Esophagus squamous epithelium (tissue), 5 donors: Measurements from ENCODE around the gene RASA3. TPM values are rescaled to one million over a fixed set of nuclear protein-coding genes. Genes with fewer than 3 reads are reported as not detected.
A peak's percentile ranks its signal among the peaks of the same experiment; 100 is the strongest.

ENCODE experiments used
- DNase-seq: peaks from one replicate; lab custom pipeline; 2025; lab: John Stamatoyannopoulos, UW
- H3K27ac ChIP-seq, 4 donors: fragments of 200-600 bp; sonication (generic); one replicate each; pipeline ENCODE4 v1.5.1; 2016 to 2019; ENCODE audit warnings: mild to moderate bottlenecking in 1 of 4
- H3K27me3 ChIP-seq, 4 donors: fragments of 200-600 bp; sonication (generic); 1 replicate in 3 of 4; 2 replicates in 1 of 4; pipeline versions ENCODE4 v1.5.1 to v1.6.0; 2017 to 2021; ENCODE audit warnings: antibody characterized with exemption in 1 of 4
- H3K36me3 ChIP-seq, 3 donors: fragments of 200-600 bp; sonication (generic); one replicate each; pipeline ENCODE4 v1.5.1; 2016 to 2019
- H3K4me1 ChIP-seq, 3 donors: fragments of 200-600 bp; sonication (generic); one replicate each; pipeline ENCODE4 v1.5.1; 2017 to 2019
- H3K4me3 ChIP-seq, 4 donors: fragments of 200-600 bp; sonication (generic); 1 replicate in 3 of 4; 2 replicates in 1 of 4; pipeline ENCODE4 v1.5.1; 2016 to 2019; ENCODE audit warnings: mild to moderate bottlenecking in 2 of 4, moderate library complexity in 1 of 4
- H3K9me3 ChIP-seq, 3 donors: fragments of 200-600 bp; sonication (generic); one replicate each; pipeline ENCODE4 v1.5.1; 2016 to 2019
- POLR2A ChIP-seq, 4 donors: fragments of 450-650 bp; IDR thresholded peaks; one replicate each; pipeline ENCODE4 v1.6.1; 2017; ENCODE audit warnings: antibody characterized with exemption in 4 of 4, mild to moderate bottlenecking in 4 of 4, moderate library complexity in 3 of 4
- WGBS, 2 donors: methylation state at CpG; one replicate each; pipeline ENCODE4 v1.1.5; 2018; 5-methylcytosine and 5-hydroxymethylcytosine counted together
- intact Hi-C: fragments of 100-400 bp; cut with DNase I; formaldehyde crosslinking; loops from one replicate; pipeline ENCODE4 v1.15.0; 2022
- total RNA-seq, 4 donors: library from RNA; depleted of rRNA; stranded (reverse); fragments of >200 nt; gene quantifications; one replicate each; pipeline ENCODE4 v1.1.0, GENCODE V29; 2016
- TF ChIP-seq, protein P1 (sequence below), 6 experiments: fragments of 450-650 bp in 4 of 6; fragments of 200-600 bp in 2 of 6; sonication (generic) in 2 of 6; IDR thresholded peaks; one replicate each; pipeline ENCODE4 v1.5.1; 2016 to 2019; ENCODE audit warnings: antibody characterized with exemption in 6 of 6, mild to moderate bottlenecking in 4 of 6, moderate library complexity in 4 of 6
- donor health status: DM: yes; HTN: yes; CAD: no.

Gene RASA3
- total RNA-seq, 4 donors from 2014 or later, result 1.4 to 8.8 (median 3.1) TPM

DNA sequence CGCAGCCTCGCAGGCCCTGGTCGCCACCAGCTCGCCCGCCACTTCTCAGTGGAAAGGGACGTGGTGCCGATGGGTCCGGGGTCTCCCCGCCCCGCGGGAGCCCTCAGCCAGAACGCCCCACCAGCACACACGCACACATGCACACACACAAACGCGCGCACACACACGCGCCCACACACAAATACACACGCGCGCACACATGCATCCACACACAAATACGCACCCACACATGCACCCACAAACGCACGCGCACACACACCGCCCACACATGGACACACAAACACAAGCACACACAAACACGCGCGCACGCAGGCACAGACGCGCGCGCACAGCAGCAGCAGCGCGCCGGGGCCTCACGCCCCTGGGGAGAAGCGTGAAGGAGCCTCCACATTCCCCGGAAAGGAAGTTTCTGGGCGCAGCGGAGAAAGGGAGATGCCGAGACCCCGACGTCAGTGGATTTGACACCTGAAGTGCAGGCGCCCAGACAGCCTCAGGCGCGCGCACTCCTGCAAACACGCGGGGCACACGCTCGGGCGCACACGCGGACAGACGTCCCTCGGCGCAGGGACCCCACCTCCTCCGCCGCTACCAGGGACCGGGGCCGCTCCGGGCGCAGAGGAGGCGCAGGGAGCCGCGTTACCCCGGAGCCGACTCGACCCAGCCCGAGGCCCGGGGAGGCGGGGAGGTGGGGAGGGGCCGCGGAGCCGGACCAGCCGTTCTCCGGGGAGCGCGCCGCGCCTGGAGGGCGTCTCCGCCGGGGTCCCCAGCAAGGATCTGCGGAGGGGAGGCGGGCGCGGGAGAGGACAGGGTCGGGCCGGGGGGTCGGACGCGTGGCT is 622 bp downstream of the RASA3 start:
- Histone ChIP-seq H3K27ac (peak overlapping the region; percentile 75 to 86 (median 84)), H3K27me3 (peaks cover 0 to 26% (median 0%) of the 10 kb centered on the region in 4 donors), H3K4me3 (peak overlapping the region; percentile 57 to 84 (median 74)), H3K4me1 (peaks cover 33 to 62% (median 34%) of the 10 kb centered on the region in 3 donors), H3K9me3 (no peaks in the 10 kb centered on the region), H3K36me3 (no peaks in the 10 kb centered on the region)
- DNase-seq, result no peak
- WGBS, 2 donors, result 0% methylated on average over 3 to 4 of the region's 95 CpGs
- intact Hi-C loops, result no loop called here
- TF ChIP-seq, protein P1, sequence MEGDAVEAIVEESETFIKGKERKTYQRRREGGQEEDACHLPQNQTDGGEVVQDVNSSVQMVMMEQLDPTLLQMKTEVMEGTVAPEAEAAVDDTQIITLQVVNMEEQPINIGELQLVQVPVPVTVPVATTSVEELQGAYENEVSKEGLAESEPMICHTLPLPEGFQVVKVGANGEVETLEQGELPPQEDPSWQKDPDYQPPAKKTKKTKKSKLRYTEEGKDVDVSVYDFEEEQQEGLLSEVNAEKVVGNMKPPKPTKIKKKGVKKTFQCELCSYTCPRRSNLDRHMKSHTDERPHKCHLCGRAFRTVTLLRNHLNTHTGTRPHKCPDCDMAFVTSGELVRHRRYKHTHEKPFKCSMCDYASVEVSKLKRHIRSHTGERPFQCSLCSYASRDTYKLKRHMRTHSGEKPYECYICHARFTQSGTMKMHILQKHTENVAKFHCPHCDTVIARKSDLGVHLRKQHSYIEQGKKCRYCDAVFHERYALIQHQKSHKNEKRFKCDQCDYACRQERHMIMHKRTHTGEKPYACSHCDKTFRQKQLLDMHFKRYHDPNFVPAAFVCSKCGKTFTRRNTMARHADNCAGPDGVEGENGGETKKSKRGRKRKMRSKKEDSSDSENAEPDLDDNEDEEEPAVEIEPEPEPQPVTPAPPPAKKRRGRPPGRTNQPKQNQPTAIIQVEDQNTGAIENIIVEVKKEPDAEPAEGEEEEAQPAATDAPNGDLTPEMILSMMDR (IDR thresholded peaks at IDR 0.05), result no peak
- no peak for TF ChIP-seq POLR2A (IDR thresholded peaks at IDR 0.05)

DNA sequence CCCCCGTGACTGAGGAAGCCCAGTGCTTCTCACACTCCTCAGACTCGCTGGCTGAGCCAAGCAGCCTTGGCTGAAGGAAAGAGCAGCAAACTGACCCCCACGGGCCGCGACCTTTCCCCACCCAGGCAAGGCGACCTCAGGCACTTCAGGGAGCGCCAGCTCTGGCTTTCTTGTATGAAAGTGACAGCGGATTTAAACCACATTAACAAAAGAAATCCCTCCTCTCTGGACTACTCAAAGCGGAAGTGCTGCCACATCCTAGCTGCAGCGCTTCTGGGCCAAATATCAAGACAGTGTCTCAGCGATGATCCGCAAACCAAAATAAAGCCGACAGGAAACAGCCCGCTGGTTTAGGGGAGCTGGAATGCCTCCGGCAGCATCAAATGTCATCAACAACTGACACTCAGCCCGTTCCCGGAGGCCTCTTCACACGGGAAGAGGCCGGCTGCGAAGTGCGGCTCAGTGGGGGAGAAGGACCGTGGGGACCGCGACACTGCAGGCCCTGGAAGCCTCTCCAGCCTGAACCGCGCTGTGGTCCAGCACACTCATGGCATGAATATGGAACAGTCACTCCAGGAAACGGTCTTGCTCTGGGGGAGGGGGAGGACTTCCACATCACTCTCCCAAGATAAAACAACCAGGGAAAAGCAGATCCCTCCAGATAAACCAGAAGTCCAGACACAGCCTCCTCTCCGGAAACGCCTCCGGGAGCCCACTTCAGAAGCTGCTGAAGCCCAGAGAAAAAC is 1.4 kb downstream of the RASA3 start:
- Histone ChIP-seq H3K27ac (peak overlapping the region; percentile 75 to 86 (median 84)), H3K9me3 (no peaks in the 10 kb centered on the region), H3K36me3 (no peaks in the 10 kb centered on the region), H3K27me3 (peaks cover 0 to 26% (median 0%) of the 10 kb centered on the region in 4 donors), H3K4me3 (peak overlapping the region; percentile 57 to 84 (median 74)), H3K4me1 (peaks cover 33 to 64% (median 34%) of the 10 kb centered on the region in 3 donors)
- DNase-seq, result no peak
- TF ChIP-seq, protein P1 (IDR thresholded peaks at IDR 0.05), result no peak
- peak in 1 of 4 donors; percentile 23 for TF ChIP-seq POLR2A (IDR thresholded peaks at IDR 0.05)
- WGBS, 2 donors, result 1 to 2% methylated on average over 8 to 16 of the region's 30 CpGs
- intact Hi-C loops, result no loop called here

DNA sequence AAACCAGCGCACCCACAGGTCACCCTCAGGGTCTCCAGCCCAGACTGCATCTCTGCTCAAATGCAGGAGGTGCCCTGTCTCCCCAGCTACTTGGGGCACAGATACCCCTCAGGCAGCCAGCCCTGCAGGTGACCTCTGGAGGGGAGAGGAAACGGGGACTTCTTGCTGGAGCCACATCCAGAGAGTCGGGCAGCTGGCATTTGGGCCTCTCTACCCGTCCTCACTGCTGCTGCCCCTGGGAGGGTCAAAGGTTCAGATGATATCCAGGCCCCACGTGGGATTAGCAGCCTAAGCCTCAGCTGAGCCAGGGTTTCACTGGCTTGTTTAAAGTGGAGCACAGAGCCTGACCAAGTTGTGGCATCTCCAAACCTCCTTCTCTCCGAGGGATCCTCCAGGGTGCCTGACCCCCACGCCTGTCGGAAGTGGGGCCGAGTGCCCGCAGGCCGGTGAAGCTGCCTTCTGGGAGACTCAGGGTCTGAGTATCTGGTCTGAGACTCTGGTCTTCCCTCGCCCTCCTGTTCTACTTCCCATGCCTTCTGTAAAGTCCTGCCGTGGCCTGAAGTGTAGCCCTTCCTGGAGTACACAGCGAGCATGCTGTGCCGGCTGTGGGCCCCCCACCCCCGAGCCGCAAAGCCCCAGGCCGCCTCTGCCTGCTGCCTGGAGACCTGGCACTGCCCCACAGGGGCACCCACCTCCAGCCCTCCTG is 2.1 kb downstream of the RASA3 start:
- no CpG with 5 or more reads among the region's 18 CpGs for WGBS, 2 donors
- H3K9me3 ChIP-seq, result no peaks in the 10 kb centered on the region
- DNase-seq, result no peak
- peaks cover 33 to 66% (median 34%) of the 10 kb centered on the region in 3 donors for H3K4me1 ChIP-seq
- H3K27me3 ChIP-seq, result peaks cover 0 to 26% (median 0%) of the 10 kb centered on the region in 4 donors
- no peaks in the 10 kb centered on the region for H3K36me3 ChIP-seq
- H3K27ac ChIP-seq, result peak overlapping the region; percentile 75 to 86 (median 84)
- TF ChIP-seq POLR2A (IDR thresholded peaks at IDR 0.05), result no peak
- TF ChIP-seq, protein P1 (IDR thresholded peaks at IDR 0.05), result no peak
- intact Hi-C loops, result no loop called here
- peak overlapping the region; percentile 57 to 84 (median 74) for H3K4me3 ChIP-seq

DNA sequence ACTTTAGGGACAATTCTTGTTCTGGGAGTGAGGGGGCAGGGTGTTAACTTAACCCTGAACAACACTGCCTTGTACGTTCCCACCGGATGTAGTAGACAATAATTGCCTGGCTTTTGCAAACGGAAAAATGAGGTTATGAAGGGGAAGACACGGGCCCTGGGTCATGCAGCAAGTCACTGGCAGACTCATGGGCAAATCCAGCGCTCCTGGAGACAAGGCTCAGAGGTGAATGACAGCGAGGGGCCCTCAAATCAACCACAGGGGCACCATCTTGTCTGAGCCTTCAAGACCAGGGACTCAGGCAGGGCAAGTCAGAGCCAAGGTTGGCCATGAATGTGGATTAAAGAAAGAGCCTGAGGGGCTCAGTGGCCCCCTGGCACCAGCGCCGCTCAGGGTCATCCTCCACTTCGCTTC is 2.8 kb downstream of the RASA3 start:
- Histone ChIP-seq H3K4me1 (peaks cover 33 to 72% (median 34%) of the 10 kb centered on the region in 3 donors), H3K9me3 (no peaks in the 10 kb centered on the region), H3K4me3 (peak overlapping the region in 1 of 4 donors; percentile 84), H3K27me3 (peaks cover 0 to 26% (median 0%) of the 10 kb centered on the region in 4 donors), H3K36me3 (no peaks in the 10 kb centered on the region), H3K27ac (peak overlapping the region; percentile 75 to 86 (median 84))
- WGBS, 2 donors, result 47 to 80% methylated on average over 1 to 5 of the region's 9 CpGs
- no peak for DNase-seq
- TF ChIP-seq, protein P1 (IDR thresholded peaks at IDR 0.05), result no peak
- no peak for TF ChIP-seq POLR2A (IDR thresholded peaks at IDR 0.05)
- intact Hi-C loops, result no loop called here
